ENCODE results near the gene HSD17B11. TPM values are rescaled to one million over a fixed set of nuclear protein-coding genes. Genes with fewer than 3 reads are reported as not detected.

The HSD17B11 gene
- total RNA-seq, 1 experiment from 2014 or later, result 8.8 TPM

DNA sequence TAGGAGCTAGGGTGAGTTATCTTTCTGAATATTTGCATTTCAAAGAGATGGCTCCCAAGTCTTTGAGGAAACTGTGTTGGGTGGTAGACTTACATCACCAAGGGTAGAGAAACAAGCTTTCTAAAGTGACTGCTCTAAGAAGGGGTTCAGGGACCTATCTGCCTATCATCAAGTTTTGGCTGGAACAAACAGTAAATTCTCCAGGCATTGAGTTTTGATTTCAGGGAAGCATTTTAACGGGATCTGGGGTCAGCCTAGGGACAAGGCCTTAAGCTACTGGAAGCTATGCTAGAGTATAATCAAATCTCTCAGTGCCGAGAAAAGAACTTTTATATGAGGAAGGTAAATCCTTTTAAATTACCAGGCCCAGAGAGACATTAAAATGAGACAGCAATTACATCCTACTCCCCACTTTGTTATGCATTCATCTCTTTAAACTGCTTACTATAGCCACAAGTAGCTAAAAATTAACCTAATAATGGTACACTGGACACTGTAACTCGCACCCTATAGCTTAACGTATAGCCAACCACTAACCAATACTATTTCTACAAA is 29.4 kb upstream of the HSD17B11 start:
- Histone ChIP-seq H3K23ac (ENCODE audit: insufficient read length, low read depth, low read length) (no peak overlapping the region), H3K9ac (ENCODE audit: extremely low read depth, insufficient read length, low read length) (no peak overlapping the region), H3K4ac (ENCODE audit: low read depth, low read length) (no peak overlapping the region), H3K4me1 (ENCODE audit: insufficient read depth, low read length) (no peaks in the 10 kb centered on the region), H2BK12ac (ENCODE audit: insufficient read length, low read depth, low read length) (no peak overlapping the region), H4K91ac (ENCODE audit: insufficient read length, low read depth, low read length) (no peak overlapping the region), H3K27me3 (ENCODE audit: insufficient read depth, low read length) (no peaks in the 10 kb centered on the region), H2BK20ac (ENCODE audit: low read depth, low read length, poor library complexity, severe bottlenecking) (no peak overlapping the region), H2AFZ (ENCODE audit: low read length) (no peak overlapping the region), H4K20me1 (ENCODE audit: control insufficient read depth, insufficient read depth, insufficient read length) (no peaks in the 10 kb centered on the region), H3K23me2 (ENCODE audit: insufficient read length, low read depth, low read length, poor library complexity, severe bottlenecking) (peaks cover 4% of the 10 kb centered on the region), H2BK120ac (ENCODE audit: low read depth, low read length, poor library complexity, severe bottlenecking) (no peak overlapping the region), H3K18ac (ENCODE audit: insufficient read length, low read depth, low read length) (no peak overlapping the region), H4K5ac (ENCODE audit: insufficient read length, low read depth, low read length) (no peak overlapping the region), H4K8ac (replicated peaks; ENCODE audit: insufficient read length, low read depth, low read length) (no peak overlapping the region), H2BK15ac (ENCODE audit: low read depth, low read length) (no peak overlapping the region), H3K14ac (ENCODE audit: insufficient read depth, low read length) (no peak overlapping the region), H3K79me2 (ENCODE audit: insufficient read depth, low read length) (peaks cover 9% of the 10 kb centered on the region; the same call in 1 of the 2 replicates), H3K9me3 (ENCODE audit: control insufficient read depth, low read depth, low read length) (no peaks in the 10 kb centered on the region), H3T11ph (ENCODE audit: low read length) (no peak overlapping the region), H3K27ac (ENCODE audit: insufficient read length, low read depth, low read length) (no peak overlapping the region), H3K79me1 (ENCODE audit: insufficient read depth, low read depth, low read length, poor library complexity, severe bottlenecking) (peaks cover 3% of the 10 kb centered on the region), H3K4me2 (ENCODE audit: insufficient read depth, insufficient read length, low read length) (no peak overlapping the region), H2AK5ac (ENCODE audit: insufficient read length, low read length) (no peak overlapping the region), H3K56ac (ENCODE audit: insufficient read length, low read depth, low read length) (no peak overlapping the region), H2BK5ac (ENCODE audit: insufficient read length, low read length) (no peak overlapping the region)
- H3K4me3 Mint-ChIP-seq, result no peak overlapping the region
- TF ChIP-seq, protein P1, sequence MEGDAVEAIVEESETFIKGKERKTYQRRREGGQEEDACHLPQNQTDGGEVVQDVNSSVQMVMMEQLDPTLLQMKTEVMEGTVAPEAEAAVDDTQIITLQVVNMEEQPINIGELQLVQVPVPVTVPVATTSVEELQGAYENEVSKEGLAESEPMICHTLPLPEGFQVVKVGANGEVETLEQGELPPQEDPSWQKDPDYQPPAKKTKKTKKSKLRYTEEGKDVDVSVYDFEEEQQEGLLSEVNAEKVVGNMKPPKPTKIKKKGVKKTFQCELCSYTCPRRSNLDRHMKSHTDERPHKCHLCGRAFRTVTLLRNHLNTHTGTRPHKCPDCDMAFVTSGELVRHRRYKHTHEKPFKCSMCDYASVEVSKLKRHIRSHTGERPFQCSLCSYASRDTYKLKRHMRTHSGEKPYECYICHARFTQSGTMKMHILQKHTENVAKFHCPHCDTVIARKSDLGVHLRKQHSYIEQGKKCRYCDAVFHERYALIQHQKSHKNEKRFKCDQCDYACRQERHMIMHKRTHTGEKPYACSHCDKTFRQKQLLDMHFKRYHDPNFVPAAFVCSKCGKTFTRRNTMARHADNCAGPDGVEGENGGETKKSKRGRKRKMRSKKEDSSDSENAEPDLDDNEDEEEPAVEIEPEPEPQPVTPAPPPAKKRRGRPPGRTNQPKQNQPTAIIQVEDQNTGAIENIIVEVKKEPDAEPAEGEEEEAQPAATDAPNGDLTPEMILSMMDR (conservative IDR thresholded peaks at IDR 0.05), result no peak
- H3K4me1 Mint-ChIP-seq, result peaks cover 38 to 43% of the 10 kb centered on the region in 2 experiments
- peaks cover 6 to 15% of the 10 kb centered on the region in 2 experiments for H3K9me3 Mint-ChIP-seq
- WGBS (ENCODE audit: extremely low coverage, insufficient read length, low lambda C conversion rate), result no CpG with 5 or more reads among the region's 4 CpGs
- peaks cover 4 to 9% (median 6%) of the 10 kb centered on the region in 3 experiments; a peak in 6 of 7 replicates for H3K36me3 Mint-ChIP-seq (ENCODE audit: insufficient read depth in 1 of 3, low read depth in 3 of 3)
- 0 out of 2 replicates have a peak, but pooled peaks cover 3% of the 10 kb centered on the region for H3K27me3 Mint-ChIP-seq (ENCODE audit: low read depth)
- H3K27ac Mint-ChIP-seq, result no peak overlapping the region
- DNase-seq, result no peak

All from H9 (cell line).